ENCODE results near the gene ALDH3B1. TPM values are rescaled to one million over a fixed set of nuclear protein-coding genes. Genes with fewer than 3 reads are reported as not detected.

The ALDH3B1 gene
- total and polyA plus RNA-seq, 4 donors, result 1.6 to 7.1 (median 3.4) TPM

GRCh38 chr11:68016904-68017817 is 7.0 kb downstream of the ALDH3B1 start (continued):
- TF ChIP-seq RAD21 (IDR thresholded peaks at IDR 0.05) (no peak), EGR1 (IDR thresholded peaks at IDR 0.05; ENCODE audit: low read depth in 2 of 2) (no peak), ZBTB33 (IDR thresholded peaks at IDR 0.05) (no peak)

GRCh38 chr11:68017980-68018729 is 8.0 kb downstream of the ALDH3B1 start:
- WGBS, result 85% methylated on average over 27 of the region's 27 CpGs
- TF ChIP-seq NR2F2 (IDR thresholded peaks at IDR 0.05) (no peak), TAF1 (conservative IDR thresholded peaks at IDR 0.05) (no peak), ATF3 (IDR thresholded peaks at IDR 0.05) (no peak), CTCF (IDR thresholded peaks at IDR 0.05; ENCODE audit: low read depth, low read length, missing input control) (no peak), GABPA (IDR thresholded peaks at IDR 0.05 in 1 of 2, conservative IDR thresholded peaks at IDR 0.05 in 1 of 2) (no peak), FOXA1 (IDR thresholded peaks at IDR 0.05) (no peak), RAD21 (IDR thresholded peaks at IDR 0.05) (no peak), FOXA2 (IDR thresholded peaks at IDR 0.05) (no peak), HNF4A (conservative IDR thresholded peaks at IDR 0.05) (no peak), REST (IDR thresholded peaks at IDR 0.05) (no peak)
- Histone ChIP-seq H3K9ac (ENCODE audit: low read depth in 1 of 2, low read length in 2 of 2) (no peak overlapping the region), H3K27ac (ENCODE audit: low read depth in 1 of 2, low read length in 2 of 2) (no peak overlapping the region), H3K36me3 (ENCODE audit: control insufficient read depth in 4 of 4, insufficient read depth in 3 of 4, low read depth in 1 of 4, low read length in 3 of 4) (no peaks in the 10 kb centered on the region), H3K4me1 (ENCODE audit: control insufficient read depth in 4 of 4, insufficient read depth in 4 of 4, low read length in 3 of 4) (peaks cover 1 to 12% (median 8%) of the 10 kb centered on the region in 4 donors), H3K4me3 (ENCODE audit: low read depth in 1 of 3, low read length in 3 of 3) (no peak overlapping the region), H3K9me3 (ENCODE audit: control insufficient read depth in 4 of 4, low read length in 3 of 4) (no peaks in the 10 kb centered on the region), H3K27me3 (ENCODE audit: control insufficient read depth in 4 of 4, insufficient read depth in 4 of 4, low read length in 3 of 4) (no peaks in the 10 kb centered on the region)
- no peak for DNase-seq (ENCODE audit: low spot score)
